Vagina (tissue), 2 donors: ENCODE results near the gene CEP85. TPM values are rescaled to one million over a fixed set of nuclear protein-coding genes. Genes with fewer than 3 reads are reported as not detected.

Experiments
- DNase-seq, 2 donors: peaks; one replicate each; pipeline ENCODE4 v3.0.0-alpha.2; 2017; ENCODE audit errors: extremely low spot score in 2 of 2
- H3K27ac ChIP-seq: fragments of 200-600 bp; sonication (generic); one replicate; pipeline ENCODE4 v1.5.1; 2019
- H3K27me3 ChIP-seq: fragments of 200-600 bp; sonication (generic); one replicate; pipeline ENCODE4 v1.5.1; 2019
- H3K36me3 ChIP-seq, 2 donors: fragments of 200-600 bp; sonication (generic); one replicate each; pipeline ENCODE4 v1.5.1; 2017 to 2019
- H3K4me1 ChIP-seq: fragments of 200-600 bp; sonication (generic); one replicate; pipeline ENCODE4 v1.5.1; 2019
- H3K4me3 ChIP-seq, 2 donors: fragments of 200-600 bp; sonication (generic); 1 replicate in 1 of 2; 2 replicates in 1 of 2; pipeline ENCODE4 v1.5.1; 2016 to 2019
- H3K9me3 ChIP-seq: fragments of 200-600 bp; sonication (generic); one replicate; pipeline ENCODE4 v1.5.1; 2019
- POLR2A ChIP-seq, 2 donors: fragments of 450-650 bp; IDR thresholded peaks; one replicate each; pipeline ENCODE4 v1.6.1; 2017; ENCODE audit warnings: antibody characterized with exemption in 2 of 2, mild to moderate bottlenecking in 2 of 2, moderate library complexity in 2 of 2
- POLR2AphosphoS5 ChIP-seq, 2 donors: sonication (generic); formaldehyde crosslinking; IDR thresholded peaks; one replicate each; pipeline ENCODE4 v1.9.0; 2017; ENCODE audit warnings: antibody characterized with exemption in 2 of 2, mild to moderate bottlenecking in 2 of 2, low read depth in 1 of 2; ENCODE audit not compliant: insufficient read depth in 1 of 2
- intact Hi-C: fragments of 100-400 bp; cut with DNase I; formaldehyde crosslinking; loops from one replicate; pipeline ENCODE4 v1.15.1; 2023
- total RNA-seq: library from RNA; depleted of rRNA; stranded (reverse); fragments of >200 nt; gene quantifications from one replicate; pipeline ENCODE4 v1.2.3, GENCODE V29; 2016
- TF ChIP-seq, protein P1 (sequence below), 3 experiments: fragments of 450-650 bp in 2 of 3; fragments of 200-600 bp in 1 of 3; sonication (generic) in 1 of 3; IDR thresholded peaks; one replicate each; pipeline ENCODE4 v1.5.1; 2017 to 2019; ENCODE audit warnings: antibody characterized with exemption in 3 of 3, mild to moderate bottlenecking in 2 of 3, moderate library complexity in 2 of 3

Gene CEP85
- total RNA-seq, 1 donor from 2014 or later = 9.1 TPM

DNA sequence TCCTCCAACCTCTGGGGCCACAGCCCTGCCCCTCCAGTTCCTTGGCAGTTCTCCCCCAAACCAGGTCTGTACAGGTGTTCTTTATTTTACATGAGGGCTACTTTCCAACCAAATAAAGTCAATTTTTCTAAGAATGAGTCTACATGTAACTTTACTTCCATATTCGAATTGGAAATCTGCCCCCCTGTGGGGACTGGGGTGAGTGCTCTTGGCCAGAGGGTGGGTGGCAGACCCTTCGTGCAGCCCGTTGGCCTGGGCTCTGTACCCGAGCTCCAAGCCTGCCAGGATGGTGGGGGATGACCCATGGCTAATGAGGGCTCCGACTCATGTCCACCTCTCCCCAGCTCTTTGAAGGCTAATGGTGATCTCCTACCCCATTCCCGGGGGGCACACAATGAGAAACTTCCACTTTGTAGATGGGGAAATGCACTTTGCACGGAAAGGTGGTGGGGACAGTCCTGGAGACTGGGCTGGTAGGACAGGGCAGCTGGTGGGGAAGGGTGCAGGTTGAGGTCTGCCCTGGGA, 44.2 kb upstream of the CEP85 start:
- TF ChIP-seq, protein P1, sequence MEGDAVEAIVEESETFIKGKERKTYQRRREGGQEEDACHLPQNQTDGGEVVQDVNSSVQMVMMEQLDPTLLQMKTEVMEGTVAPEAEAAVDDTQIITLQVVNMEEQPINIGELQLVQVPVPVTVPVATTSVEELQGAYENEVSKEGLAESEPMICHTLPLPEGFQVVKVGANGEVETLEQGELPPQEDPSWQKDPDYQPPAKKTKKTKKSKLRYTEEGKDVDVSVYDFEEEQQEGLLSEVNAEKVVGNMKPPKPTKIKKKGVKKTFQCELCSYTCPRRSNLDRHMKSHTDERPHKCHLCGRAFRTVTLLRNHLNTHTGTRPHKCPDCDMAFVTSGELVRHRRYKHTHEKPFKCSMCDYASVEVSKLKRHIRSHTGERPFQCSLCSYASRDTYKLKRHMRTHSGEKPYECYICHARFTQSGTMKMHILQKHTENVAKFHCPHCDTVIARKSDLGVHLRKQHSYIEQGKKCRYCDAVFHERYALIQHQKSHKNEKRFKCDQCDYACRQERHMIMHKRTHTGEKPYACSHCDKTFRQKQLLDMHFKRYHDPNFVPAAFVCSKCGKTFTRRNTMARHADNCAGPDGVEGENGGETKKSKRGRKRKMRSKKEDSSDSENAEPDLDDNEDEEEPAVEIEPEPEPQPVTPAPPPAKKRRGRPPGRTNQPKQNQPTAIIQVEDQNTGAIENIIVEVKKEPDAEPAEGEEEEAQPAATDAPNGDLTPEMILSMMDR (IDR thresholded peaks at IDR 0.05) = no peak
- TF ChIP-seq POLR2AphosphoS5 (IDR thresholded peaks at IDR 0.05; ENCODE audit: insufficient read depth in 1 of 2, low read depth in 1 of 2) = no peak
- TF ChIP-seq POLR2A (IDR thresholded peaks at IDR 0.05) = no peak
- H3K9me3 ChIP-seq = no peaks in the 10 kb centered on the region
- no peaks in the 10 kb centered on the region for H3K4me1 ChIP-seq
- no peaks in the 10 kb centered on the region for H3K36me3 ChIP-seq
- H3K4me3 ChIP-seq = no peak overlapping the region
- no peaks in the 10 kb centered on the region for H3K27me3 ChIP-seq
- H3K27ac ChIP-seq = no peak overlapping the region
- intact Hi-C loops = no loop called here
- no peak for DNase-seq

DNA sequence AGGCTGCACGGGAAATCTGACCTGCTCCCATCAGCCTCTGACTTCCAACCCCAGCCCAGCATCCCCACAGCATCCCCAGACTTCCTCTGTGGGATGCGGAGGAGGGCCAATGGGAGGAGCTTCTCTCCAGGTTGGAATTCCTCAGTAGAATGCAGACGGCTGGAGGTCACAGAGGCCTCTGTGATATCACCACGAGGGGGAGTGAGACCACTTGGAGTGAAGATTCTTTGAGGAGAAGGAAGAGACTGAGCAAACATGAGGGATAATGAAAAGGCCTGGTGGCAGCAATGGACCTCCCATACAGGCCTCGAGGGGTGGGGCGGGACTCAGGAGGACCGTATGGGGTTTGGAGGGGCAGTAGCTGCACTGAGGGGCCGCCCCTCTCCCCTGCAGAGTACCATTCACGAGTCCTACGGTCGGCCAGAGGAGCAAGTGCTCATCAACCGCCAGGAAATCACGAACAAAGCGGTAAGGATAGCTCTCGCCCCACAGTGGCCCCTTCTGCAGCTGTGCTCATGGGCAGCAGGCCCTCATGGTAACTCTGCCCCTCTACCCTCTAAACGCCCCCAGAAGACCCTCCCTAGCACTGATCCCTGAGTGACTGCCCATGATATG, 43.5 kb upstream of the CEP85 start, which contains the start of gene CATSPER4:
TSS of gene CATSPER4 (plus strand) at position 230 of the 615 bp plus-strand sequence. CDS start at position 256, 26 bp downstream.
- no peak for TF ChIP-seq POLR2A (IDR thresholded peaks at IDR 0.05)
- no peak for DNase-seq
- H3K4me3 ChIP-seq = no peak within 1 kb of the TSS
- H3K27ac ChIP-seq = no peak within 1 kb of the TSS
- intact Hi-C loops = no loop called here
- no peaks in the 10 kb centered on the region for H3K36me3 ChIP-seq
- no peaks in the 10 kb centered on the region for H3K27me3 ChIP-seq
- H3K4me1 ChIP-seq = no peaks in the 10 kb centered on the region
- no peaks in the 10 kb centered on the region for H3K9me3 ChIP-seq

DNA sequence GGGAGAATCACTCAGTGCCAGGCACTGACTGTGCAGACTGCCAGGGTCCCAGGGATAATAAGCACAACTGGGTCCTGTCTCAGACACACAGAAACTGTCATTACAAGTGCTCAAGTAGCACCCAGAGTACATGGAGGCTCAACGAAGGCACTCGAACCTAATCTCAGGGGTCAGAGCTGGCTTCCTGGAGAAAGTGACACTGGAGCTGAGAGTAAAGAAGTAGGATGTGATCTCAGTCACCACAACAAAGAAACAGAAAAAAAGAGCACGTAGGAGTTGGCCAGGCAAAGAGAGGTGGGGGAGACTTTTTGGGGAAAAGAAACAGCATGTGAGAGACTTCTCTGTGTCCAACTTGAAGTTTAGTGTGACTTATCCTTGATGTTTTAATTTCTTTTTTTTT, 42.3 kb upstream of the CEP85 start:
- no peak overlapping the region for H3K4me3 ChIP-seq
- DNase-seq = no peak
- H3K27ac ChIP-seq = no peak overlapping the region
- H3K36me3 ChIP-seq = no peaks in the 10 kb centered on the region
- H3K27me3 ChIP-seq = no peaks in the 10 kb centered on the region
- no peak for TF ChIP-seq POLR2A (IDR thresholded peaks at IDR 0.05)
- TF ChIP-seq, protein P1 (IDR thresholded peaks at IDR 0.05) = no peak
- TF ChIP-seq POLR2AphosphoS5 (IDR thresholded peaks at IDR 0.05; ENCODE audit: insufficient read depth in 1 of 2, low read depth in 1 of 2) = no peak
- intact Hi-C loops = no loop called here
- H3K4me1 ChIP-seq = no peaks in the 10 kb centered on the region
- H3K9me3 ChIP-seq = no peaks in the 10 kb centered on the region

DNA sequence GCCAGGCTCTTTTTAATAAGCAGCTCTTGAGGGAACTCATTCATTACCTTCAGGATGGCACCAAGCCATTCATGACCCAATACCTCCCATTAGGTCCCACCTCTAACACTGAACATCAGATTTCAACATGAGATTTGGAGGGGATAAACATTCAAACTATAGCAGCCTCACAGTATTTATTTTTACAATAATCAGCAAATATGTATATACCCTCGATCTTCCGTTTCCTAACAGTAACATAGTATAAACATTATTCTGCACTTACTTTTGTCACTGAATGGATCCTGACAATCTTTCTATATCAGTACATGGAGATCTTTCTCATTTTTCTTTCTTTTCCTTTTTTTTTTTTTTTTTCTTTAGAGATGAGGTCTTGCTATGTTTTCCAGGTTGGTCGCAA, 38.2 kb upstream of the CEP85 start:
- Histone ChIP-seq H3K27ac (no peak overlapping the region), H3K4me3 (no peak overlapping the region), H3K9me3 (no peaks in the 10 kb centered on the region), H3K36me3 (no peaks in the 10 kb centered on the region), H3K4me1 (peaks cover 5% of the 10 kb centered on the region), H3K27me3 (no peaks in the 10 kb centered on the region)
- intact Hi-C loops = no loop called here
- no peak for DNase-seq
- TF ChIP-seq, protein P1 (IDR thresholded peaks at IDR 0.05) = no peak
- no peak for TF ChIP-seq POLR2AphosphoS5 (IDR thresholded peaks at IDR 0.05; ENCODE audit: insufficient read depth in 1 of 2, low read depth in 1 of 2)
- TF ChIP-seq POLR2A (IDR thresholded peaks at IDR 0.05) = no peak

DNA sequence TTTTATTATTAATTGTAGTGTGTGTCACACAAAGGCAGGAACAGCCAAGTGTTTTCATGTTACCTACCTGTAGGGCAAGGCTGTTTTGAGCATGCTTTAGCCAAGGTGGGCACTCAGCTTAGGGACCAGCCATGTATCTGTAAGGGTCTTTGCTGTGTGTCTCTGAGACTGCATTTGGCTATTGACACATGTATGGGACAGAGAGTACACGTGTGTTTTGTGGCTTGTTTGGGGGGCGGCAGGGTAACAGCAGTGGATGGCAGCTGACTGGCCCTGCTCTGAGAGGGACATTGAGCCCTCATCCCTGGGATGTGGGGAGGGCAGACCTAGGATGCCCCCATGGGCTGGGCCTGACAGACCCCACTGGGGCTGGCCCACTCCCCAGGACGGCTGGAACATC, 36.7 kb upstream of the CEP85 start:
- intact Hi-C loops = no loop called here
- DNase-seq = no peak
- Histone ChIP-seq H3K27me3 (no peaks in the 10 kb centered on the region), H3K27ac (no peak overlapping the region), H3K9me3 (no peaks in the 10 kb centered on the region), H3K4me1 (peaks cover 12% of the 10 kb centered on the region), H3K4me3 (no peak overlapping the region), H3K36me3 (no peaks in the 10 kb centered on the region)
- TF ChIP-seq, protein P1 (IDR thresholded peaks at IDR 0.05) = no peak
- TF ChIP-seq POLR2A (IDR thresholded peaks at IDR 0.05) (no peak), POLR2AphosphoS5 (IDR thresholded peaks at IDR 0.05; ENCODE audit: insufficient read depth in 1 of 2, low read depth in 1 of 2) (no peak)
